Measurements from ENCODE around the gene AGAP2. TPM values are rescaled to one million over a fixed set of nuclear protein-coding genes. Genes with fewer than 3 reads are reported as not detected.
A peak's percentile ranks its signal among the peaks of the same experiment; 100 is the strongest.

The AGAP2 gene
- total and polyA plus RNA-seq, 2 of the 8 experiments (the other 6 are each of a cell fraction or from before 2014, with no cell fraction given): 1.5 TPM

DNA sequence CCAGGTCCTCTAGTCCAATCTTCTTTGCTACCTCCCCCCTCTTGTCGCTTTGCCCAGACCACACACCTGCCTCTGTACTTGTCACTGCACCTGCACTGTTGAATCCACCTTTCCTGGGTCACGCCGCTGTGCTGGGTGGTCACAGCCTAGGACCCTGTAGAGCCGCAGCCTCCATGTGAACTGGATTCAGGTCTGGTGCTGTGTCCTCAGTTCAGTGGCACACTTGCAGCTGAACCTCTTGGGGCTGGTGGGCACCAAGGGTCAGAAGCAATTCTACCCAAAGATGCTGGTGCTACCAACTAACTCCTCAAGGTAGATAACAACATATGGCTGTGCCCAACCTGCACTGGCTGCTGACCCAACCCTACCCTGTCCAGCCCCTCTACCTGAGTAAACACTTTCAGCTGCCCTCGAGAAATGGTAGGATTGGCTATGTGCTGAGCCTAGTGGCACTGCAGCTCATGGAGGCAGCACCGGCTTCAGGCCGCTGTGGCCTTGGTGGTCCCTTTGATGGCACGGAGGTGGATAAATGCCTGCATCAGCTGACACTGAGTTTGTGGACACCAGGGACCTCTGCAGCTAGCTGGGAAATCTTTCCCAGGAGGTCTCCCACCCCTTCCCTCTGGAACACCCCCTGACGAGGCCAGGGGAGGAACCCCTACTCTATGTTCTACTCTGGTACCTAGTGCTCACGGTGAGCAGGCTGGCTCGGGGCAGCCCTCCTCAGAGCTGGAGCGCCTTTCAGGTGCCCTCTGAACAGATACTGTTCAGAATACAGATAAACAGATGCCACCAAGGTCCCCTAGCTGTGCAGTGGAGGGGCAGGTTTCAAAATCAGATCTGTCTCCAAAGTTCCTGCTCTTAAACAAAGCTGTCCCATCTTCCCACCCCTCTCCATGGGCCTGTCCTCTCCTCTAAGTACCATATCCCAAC, 14.3 kb downstream of the AGAP2 start:
- H2BK12ac ChIP-seq (ENCODE audit: low read depth, low read length): 0 out of 2 replicates have a peak overlapping the region, but pooled peaks have one; percentile 43
- no peak overlapping the region for H2AK5ac ChIP-seq (ENCODE audit: low read depth, low read length)
- no peak overlapping the region for H2BK20ac ChIP-seq (ENCODE audit: low read length)
- no peak overlapping the region for H3K4ac ChIP-seq (replicated peaks; ENCODE audit: insufficient read length, low read depth, low read length)
- no peak overlapping the region for H2AFZ ChIP-seq (ENCODE audit: low read length)
- no peak for FAIRE-seq
- WGBS, 2 experiments (ENCODE audit: extremely low coverage in 1 of 2, insufficient coverage in 1 of 2, insufficient read length in 1 of 2, insufficient replicate concordance in 2 of 2, low coverage in 1 of 2, low lambda C conversion rate in 2 of 2, missing lambda C conversion rate in 1 of 2): 82% methylated on average over 11 of the region's 12 CpGs; no CpG with 5 or more reads in 1 of the 2 experiments
- peak in 1 of 2 experiments; percentile 42 for DNase-seq (ENCODE audit: low read depth in 1 of 2, low spot score in 2 of 2)
- no peak overlapping the region for H4K5ac ChIP-seq (ENCODE audit: insufficient read length, low read depth, low read length)
- H3K14ac ChIP-seq (ENCODE audit: insufficient read length): no peak overlapping the region
- H3K9me3 ChIP-seq (ENCODE audit: insufficient read depth in 2 of 2, low read depth in 1 of 2, low read length in 1 of 2): no peaks in the 10 kb centered on the region
- no peak overlapping the region for H3K27ac ChIP-seq (ENCODE audit: low read depth, low read length)
- TF ChIP-seq NANOG (IDR thresholded peaks at IDR 0.05; ENCODE audit: insufficient read depth, low read depth, low read length, poor library complexity, severe bottlenecking): no peak
- TF ChIP-seq SP1 (IDR thresholded peaks at IDR 0.05; ENCODE audit: low read depth, low read length): no peak
- no peak for TF ChIP-seq POU5F1 (IDR thresholded peaks at IDR 0.05; ENCODE audit: low read depth, low read length)
- TF ChIP-seq, protein P1, sequence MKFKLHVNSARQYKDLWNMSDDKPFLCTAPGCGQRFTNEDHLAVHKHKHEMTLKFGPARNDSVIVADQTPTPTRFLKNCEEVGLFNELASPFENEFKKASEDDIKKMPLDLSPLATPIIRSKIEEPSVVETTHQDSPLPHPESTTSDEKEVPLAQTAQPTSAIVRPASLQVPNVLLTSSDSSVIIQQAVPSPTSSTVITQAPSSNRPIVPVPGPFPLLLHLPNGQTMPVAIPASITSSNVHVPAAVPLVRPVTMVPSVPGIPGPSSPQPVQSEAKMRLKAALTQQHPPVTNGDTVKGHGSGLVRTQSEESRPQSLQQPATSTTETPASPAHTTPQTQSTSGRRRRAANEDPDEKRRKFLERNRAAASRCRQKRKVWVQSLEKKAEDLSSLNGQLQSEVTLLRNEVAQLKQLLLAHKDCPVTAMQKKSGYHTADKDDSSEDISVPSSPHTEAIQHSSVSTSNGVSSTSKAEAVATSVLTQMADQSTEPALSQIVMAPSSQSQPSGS (IDR thresholded peaks at IDR 0.05; ENCODE audit: low read length): no peak
- TF ChIP-seq YY1 (IDR thresholded peaks at IDR 0.05; ENCODE audit: low read depth, low read length): no peak
- TF ChIP-seq KDM5A (IDR thresholded peaks at IDR 0.05; ENCODE audit: low read length): no peak
- TF ChIP-seq CTBP2 (IDR thresholded peaks at IDR 0.05; ENCODE audit: borderline replicate concordance, insufficient read depth, insufficient read length, low read length): no peak
- TF ChIP-seq NRF1 (IDR thresholded peaks at IDR 0.05; ENCODE audit: low read depth, low read length): no peak
- no peak overlapping the region for H2BK15ac ChIP-seq (ENCODE audit: low read length)
- no peaks in the 10 kb centered on the region for H3K79me1 ChIP-seq (ENCODE audit: low read depth, low read length)
- peaks cover 12% of the 10 kb centered on the region; the same call in 1 of the 2 replicates for H3K23me2 ChIP-seq (ENCODE audit: low read depth, low read length)
- ChIA-PET POLR2A (ENCODE audit: partially characterized antibody) (interaction anchor here (0.7 to 7.4 kb wide), 9 partner anchors 8 to 141 kb away, joined by 3 to 59 read pairs (median 4); partner anchors contain the start of genes AGAP2 and CYP27B1), CTCF (ENCODE audit: partially characterized antibody) (interaction anchor here (0.6 to 11.7 kb wide), 8 partner anchors 11 to 303 kb away, joined by 3 to 149 read pairs (median 4); partner anchors contain the start of genes AGAP2 and OS9)
- H3K27me3 ChIP-seq (replicated peaks in 1 of 4; ENCODE audit: control insufficient read depth in 3 of 4, extremely low read depth in 1 of 4, insufficient read depth in 3 of 4, low read length in 3 of 4): peaks cover 18 to 50% (median 38%) of the 10 kb centered on the region in 4 experiments
- no peak overlapping the region for H3K23ac ChIP-seq (ENCODE audit: insufficient read length)
- no peak overlapping the region for H3K4me3 ChIP-seq (ENCODE audit: extremely low read depth in 1 of 4, insufficient read depth in 2 of 4, low read depth in 3 of 4, low read length in 4 of 4)
- peaks cover 2 to 7% of the 10 kb centered on the region in 2 experiments for H4K20me1 ChIP-seq (replicated peaks in 1 of 2; ENCODE audit: control insufficient read depth in 1 of 2, insufficient read depth in 2 of 2, low read length in 2 of 2)
- H2BK5ac ChIP-seq (ENCODE audit: low read depth, low read length): no peak overlapping the region
- no peak overlapping the region for H2BK120ac ChIP-seq (replicated peaks; ENCODE audit: low read depth, low read length)
- H3K4me2 ChIP-seq (ENCODE audit: insufficient read depth in 1 of 2, low read depth in 2 of 2, low read length in 2 of 2): no peak overlapping the region
- H4K8ac ChIP-seq (ENCODE audit: extremely low read depth, insufficient read depth, low read length): no peak overlapping the region
- peaks cover 0 to 3% (median under 1%) of the 10 kb centered on the region in 4 experiments; a peak in 3 of 8 replicates for H3K36me3 ChIP-seq (ENCODE audit: control insufficient read depth in 2 of 4, insufficient read depth in 4 of 4, low read length in 3 of 4)
- H3K79me2 ChIP-seq (ENCODE audit: control insufficient read depth in 1 of 2, insufficient read depth in 2 of 2, low read length in 2 of 2): no peaks in the 10 kb centered on the region
- no peak overlapping the region for H3K9ac ChIP-seq (replicated peaks in 1 of 4; ENCODE audit: extremely low read depth in 1 of 4, low read depth in 3 of 4, low read length in 3 of 4)
- H3K56ac ChIP-seq (replicated peaks; ENCODE audit: insufficient read length, low read depth, low read length): no peak overlapping the region
- H3K4me1 ChIP-seq (replicated peaks in 1 of 4; ENCODE audit: control insufficient read depth in 3 of 4, insufficient read depth in 4 of 4, low read length in 3 of 4): peaks cover 0 to 20% (median 13%) of the 10 kb centered on the region in 4 experiments; a peak in 5 of 7 replicates
- H3K18ac ChIP-seq (ENCODE audit: extremely low read depth, low read length): no peak overlapping the region
- no peak overlapping the region for H4K91ac ChIP-seq (replicated peaks; ENCODE audit: insufficient read length, low read length)
